AG04450 (cell line): ENCODE results near the gene DNAH6. TPM values are rescaled to one million over a fixed set of nuclear protein-coding genes. Genes with fewer than 3 reads are reported as not detected.
"Not testable (repeated sequence)": the region's sequence is repeated elsewhere in the genome, so short reads cannot be mapped to it uniquely, and the experiment has no call there.

Experiments
- CTCF ChIA-PET: fragments of 300-600, 350-600 bp; formaldehyde crosslinking; extraction: SDS; loops from one replicate; lab custom pipeline; 2022; ENCODE audit warnings: antibody characterized with exemption, inconsistent platforms; lab: Charles Lee
- POLR2A ChIA-PET: fragments of 350-600 bp; formaldehyde crosslinking; extraction: SDS; loops from one replicate; lab custom pipeline; 2021; ENCODE audit warnings: antibody characterized with exemption, inconsistent platforms; lab: Yijun Ruan, JAX
- DNase-seq: peaks from one replicate; pipeline ENCODE4 v3.0.0-alpha.2; 2011; ENCODE audit warnings: low read depth, low spot score
- H3K27ac ChIP-seq: one replicate; pipeline ENCODE4 v1.5.1; 2012; ENCODE audit warnings: low read depth, low read length, control low read depth
- H3K27me3 ChIP-seq: one replicate; pipeline ENCODE4 v1.6.0; 2012; ENCODE audit warnings: low read length; ENCODE audit not compliant: control insufficient read depth, insufficient read depth
- H3K4me3 ChIP-seq: 2 replicates; pipeline ENCODE4 v1.5.1; 2011; ENCODE audit warnings: mild to moderate bottlenecking, low read depth, low read length, control low read depth
- H3K9me3 ChIP-seq: 2 replicates; pipeline ENCODE4 v1.5.1; 2012; ENCODE audit warnings: low read length; ENCODE audit not compliant: control insufficient read depth, insufficient read depth
- CTCF ChIP-seq: IDR thresholded peaks from 2 replicates; pipeline ENCODE4 v1.5.1; 2011; ENCODE audit warnings: low read depth, low read length, control low read depth, inconsistent platforms
- polyA plus RNA-seq: library from polyadenylated mRNA; depleted of rRNA; stranded (reverse); fragments of >200 nt; gene quantifications from 2 replicates; pipeline ENCODE4 v1.2.3, GENCODE V29; 2011

DNAH6 gene
- polyA plus RNA-seq, 1 experiment = 0.02 TPM

- H3K4me3 ChIP-seq = no peak overlapping the region
- CTCF ChIA-PET = no interaction called here
Measured at GRCh38 chr2:84539729-84540128, 23.4 kb downstream of the DNAH6 start.

GRCh38 chr2:84545005-84545404, 28.7 kb downstream of the DNAH6 start:
- CTCF ChIA-PET = no interaction called here
- H3K9me3 ChIP-seq = no peaks in the 10 kb centered on the region
- TF ChIP-seq CTCF = no peak
- H3K4me3 ChIP-seq = no peak overlapping the region
- no peak for DNase-seq
- POLR2A ChIA-PET = no interaction called here
- no peak overlapping the region for H3K27ac ChIP-seq
- H3K27me3 ChIP-seq = no peaks in the 10 kb centered on the region

More at GRCh38 chr2:84539729-84540128, 23.4 kb downstream of the DNAH6 start:
- POLR2A ChIA-PET = no interaction called here
- H3K27me3 ChIP-seq = no peaks in the 10 kb centered on the region
- no peaks in the 10 kb centered on the region for H3K9me3 ChIP-seq
- no peak overlapping the region for H3K27ac ChIP-seq
- DNase-seq = no peak
- TF ChIP-seq CTCF = no peak

GRCh38 chr2:84546551-84546950, 30.3 kb downstream of the DNAH6 start:
- peaks cover 3% of the 10 kb centered on the region for H3K27me3 ChIP-seq
- ChIA-PET CTCF (no interaction called here), POLR2A (no interaction called here)
- no peaks in the 10 kb centered on the region for H3K9me3 ChIP-seq
- H3K27ac ChIP-seq = no peak overlapping the region
- H3K4me3 ChIP-seq = no peak overlapping the region
- TF ChIP-seq CTCF = no peak
- DNase-seq = no peak

- no peak for TF ChIP-seq CTCF
- no peaks in the 10 kb centered on the region for H3K9me3 ChIP-seq
- POLR2A ChIA-PET = no interaction called here
- no peak for DNase-seq
- H3K27me3 ChIP-seq = peaks cover 3% of the 10 kb centered on the region
- no peak overlapping the region for H3K27ac ChIP-seq
- no peak overlapping the region for H3K4me3 ChIP-seq
- CTCF ChIA-PET = no interaction called here
Measured at GRCh38 chr2:84548303-84548702, 32.0 kb downstream of the DNAH6 start.

GRCh38 chr2:84550916-84551315, 34.6 kb downstream of the DNAH6 start:
- H3K27me3 ChIP-seq = peaks cover 3% of the 10 kb centered on the region
- H3K9me3 ChIP-seq = no peaks in the 10 kb centered on the region
- H3K4me3 ChIP-seq = no peak overlapping the region
- DNase-seq = no peak
- no peak overlapping the region for H3K27ac ChIP-seq
- ChIA-PET POLR2A (no interaction called here), CTCF (no interaction called here)
- no peak for TF ChIP-seq CTCF

- CTCF ChIA-PET, DNase-seq, H3K27ac ChIP-seq, H3K27me3 ChIP-seq, H3K4me3 ChIP-seq, H3K9me3 ChIP-seq, POLR2A ChIA-PET: not testable (repeated sequence)
Measured at GRCh38 chr2:84551526-84551925, 35.2 kb downstream of the DNAH6 start.
